ENCODE results near the gene GGTLC2.

Gene GGTLC2

DNA sequence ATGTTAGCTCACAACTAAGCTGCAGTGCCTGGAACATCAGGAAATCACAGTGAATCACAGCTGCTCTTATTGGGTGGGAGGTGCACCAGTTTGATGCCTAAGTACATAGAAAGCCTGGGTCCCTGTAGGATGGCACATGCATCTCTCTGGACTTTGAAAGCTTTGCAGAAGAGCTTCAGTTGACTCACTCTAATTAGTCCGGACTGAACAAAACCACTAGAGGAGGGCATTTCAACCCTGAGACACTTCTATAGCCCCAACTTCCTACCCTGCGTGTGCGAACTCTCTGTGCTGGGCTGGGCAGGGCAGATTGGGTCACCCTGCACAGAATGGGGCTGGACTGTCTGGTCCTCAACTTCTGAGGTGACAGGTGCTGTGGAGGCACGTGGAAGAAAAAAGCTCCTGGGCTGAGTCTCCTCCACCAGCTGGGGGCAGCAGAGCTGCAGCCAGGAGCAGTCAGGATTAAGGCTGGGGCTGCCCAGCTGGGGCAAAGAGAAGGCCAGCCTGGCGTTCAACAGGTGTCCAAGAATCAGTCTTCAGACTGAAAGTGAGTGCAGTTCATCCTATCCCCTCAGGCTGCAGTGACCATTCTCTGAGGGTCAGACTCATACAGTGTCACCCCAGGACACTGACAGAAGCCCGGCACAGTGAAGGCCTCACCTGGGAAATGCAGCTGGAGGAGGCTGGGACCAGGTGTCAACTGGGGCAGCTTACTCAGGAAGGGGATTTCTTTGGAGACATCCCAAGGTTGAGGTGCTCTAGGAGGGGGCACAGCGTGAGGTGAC, 22.1 kb downstream of the GGTLC2 start:
- TF ChIP-seq, protein P1, sequence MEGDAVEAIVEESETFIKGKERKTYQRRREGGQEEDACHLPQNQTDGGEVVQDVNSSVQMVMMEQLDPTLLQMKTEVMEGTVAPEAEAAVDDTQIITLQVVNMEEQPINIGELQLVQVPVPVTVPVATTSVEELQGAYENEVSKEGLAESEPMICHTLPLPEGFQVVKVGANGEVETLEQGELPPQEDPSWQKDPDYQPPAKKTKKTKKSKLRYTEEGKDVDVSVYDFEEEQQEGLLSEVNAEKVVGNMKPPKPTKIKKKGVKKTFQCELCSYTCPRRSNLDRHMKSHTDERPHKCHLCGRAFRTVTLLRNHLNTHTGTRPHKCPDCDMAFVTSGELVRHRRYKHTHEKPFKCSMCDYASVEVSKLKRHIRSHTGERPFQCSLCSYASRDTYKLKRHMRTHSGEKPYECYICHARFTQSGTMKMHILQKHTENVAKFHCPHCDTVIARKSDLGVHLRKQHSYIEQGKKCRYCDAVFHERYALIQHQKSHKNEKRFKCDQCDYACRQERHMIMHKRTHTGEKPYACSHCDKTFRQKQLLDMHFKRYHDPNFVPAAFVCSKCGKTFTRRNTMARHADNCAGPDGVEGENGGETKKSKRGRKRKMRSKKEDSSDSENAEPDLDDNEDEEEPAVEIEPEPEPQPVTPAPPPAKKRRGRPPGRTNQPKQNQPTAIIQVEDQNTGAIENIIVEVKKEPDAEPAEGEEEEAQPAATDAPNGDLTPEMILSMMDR (IDR thresholded peaks at IDR 0.05; ENCODE audit: low read depth, low read length, missing control alignments): peak; percentile 71
- peak; percentile 29 for DNase-seq
- no peak overlapping the region for H3K4me3 ChIP-seq (ENCODE audit: low read depth, low read length)
- in situ Hi-C loops (cut with HindIII; ENCODE audit: low pct_ligation_motif_present, low sequenced_read_pairs): no loop called here
- H3K27ac ChIP-seq: no peak overlapping the region
- H3K36me3 ChIP-seq (replicated peaks): no peaks in the 10 kb centered on the region
- H3K27me3 ChIP-seq (replicated peaks): peaks cover 28% of the 10 kb centered on the region

DNA sequence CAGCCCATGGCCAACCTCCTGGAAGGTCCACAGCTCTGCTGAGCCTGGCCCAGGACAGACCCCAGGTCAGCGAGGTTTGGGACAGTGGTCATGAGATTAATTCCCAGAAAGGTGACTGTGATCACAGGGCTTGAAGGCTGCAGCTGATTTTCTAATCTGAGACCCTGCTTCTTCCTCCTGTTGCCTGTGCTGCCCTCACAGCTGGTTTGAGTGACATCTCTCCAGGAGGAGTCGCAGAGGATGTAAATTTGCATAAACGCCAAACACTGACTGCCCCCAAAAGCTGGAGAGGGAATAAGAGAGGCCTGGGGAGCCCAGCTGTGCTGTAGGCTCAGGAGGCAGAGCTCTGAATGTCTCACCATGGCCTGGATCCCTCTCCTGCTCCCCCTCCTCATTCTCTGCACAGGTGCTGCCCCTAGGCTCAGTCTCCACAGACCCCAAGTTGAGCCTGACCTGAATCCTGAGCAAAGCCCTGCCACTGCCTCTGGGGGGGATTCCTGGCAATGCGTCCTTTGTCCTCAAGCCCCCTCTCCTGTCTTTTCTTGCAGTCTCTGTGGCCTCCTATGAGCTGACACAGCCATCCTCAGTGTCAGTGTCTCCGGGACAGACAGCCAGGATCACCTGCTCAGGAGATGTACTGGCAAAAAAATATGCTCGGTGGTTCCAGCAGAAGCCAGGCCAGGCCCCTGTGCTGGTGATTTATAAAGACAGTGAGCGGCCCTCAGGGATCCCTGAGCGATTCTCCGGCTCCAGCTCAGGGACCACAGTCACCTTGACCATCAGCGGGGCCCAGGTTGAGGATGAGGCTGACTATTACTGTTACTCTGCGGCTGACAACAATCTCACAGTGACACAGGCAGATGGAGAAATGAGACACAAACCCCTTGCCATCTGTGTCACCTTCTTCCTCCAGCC, 23.8 kb downstream of the GGTLC2 start:
- Histone ChIP-seq H3K36me3 (replicated peaks) (no peaks in the 10 kb centered on the region), H3K27ac (no peak overlapping the region), H3K4me3 (ENCODE audit: low read depth, low read length) (no peak overlapping the region), H3K27me3 (replicated peaks) (peaks cover 22% of the 10 kb centered on the region)
- no peak for DNase-seq
- TF ChIP-seq, protein P1 (IDR thresholded peaks at IDR 0.05; ENCODE audit: low read depth, low read length, missing control alignments): no peak
- in situ Hi-C loops (cut with HindIII; ENCODE audit: low pct_ligation_motif_present, low sequenced_read_pairs): no loop called here

GRCh38 chr22:22669093-22669492, 24.7 kb downstream of the GGTLC2 start:
- Histone ChIP-seq H3K27ac (no peak overlapping the region), H3K27me3 (replicated peaks) (peaks cover 22% of the 10 kb centered on the region), H3K4me3 (ENCODE audit: low read depth, low read length) (no peak overlapping the region), H3K36me3 (replicated peaks) (no peaks in the 10 kb centered on the region)
- TF ChIP-seq, protein P1 (IDR thresholded peaks at IDR 0.05; ENCODE audit: low read depth, low read length, missing control alignments): no peak
- DNase-seq: no peak
- in situ Hi-C loops (cut with HindIII; ENCODE audit: low pct_ligation_motif_present, low sequenced_read_pairs): no loop called here

- no peak for DNase-seq
- in situ Hi-C loops (cut with HindIII; ENCODE audit: low pct_ligation_motif_present, low sequenced_read_pairs): no loop called here
- Histone ChIP-seq H3K4me3 (ENCODE audit: low read depth, low read length) (no peak overlapping the region), H3K36me3 (replicated peaks) (no peaks in the 10 kb centered on the region), H3K27me3 (replicated peaks) (peaks cover 20% of the 10 kb centered on the region), H3K27ac (peak overlapping the region; percentile 13)
- TF ChIP-seq, protein P1 (IDR thresholded peaks at IDR 0.05; ENCODE audit: low read depth, low read length, missing control alignments): no peak
Observed at GRCh38 chr22:22670076-22670795, 25.8 kb downstream of the GGTLC2 start.

GRCh38 chr22:22671506-22671905, 27.1 kb downstream of the GGTLC2 start:
- in situ Hi-C loops (cut with HindIII; ENCODE audit: low pct_ligation_motif_present, low sequenced_read_pairs): no loop called here
- TF ChIP-seq, protein P1 (IDR thresholded peaks at IDR 0.05; ENCODE audit: low read depth, low read length, missing control alignments): no peak
- no peak for DNase-seq

More at GRCh38 chr22:22671506-22671905, 27.1 kb downstream of the GGTLC2 start:
- Histone ChIP-seq H3K4me3 (ENCODE audit: low read depth, low read length) (no peak overlapping the region), H3K36me3 (replicated peaks) (no peaks in the 10 kb centered on the region), H3K27ac (no peak overlapping the region), H3K27me3 (replicated peaks) (peaks cover 16% of the 10 kb centered on the region)

Data from brain microvascular endothelial cell (primary cell).